Measurements from ENCODE around the gene ARHGAP8. TPM values are rescaled to one million over a fixed set of nuclear protein-coding genes. Genes with fewer than 3 reads are reported as not detected.

ARHGAP8 gene
- total RNA-seq, 2 experiments from 2014 or later: 2.1 to 3.2 TPM

DNA sequence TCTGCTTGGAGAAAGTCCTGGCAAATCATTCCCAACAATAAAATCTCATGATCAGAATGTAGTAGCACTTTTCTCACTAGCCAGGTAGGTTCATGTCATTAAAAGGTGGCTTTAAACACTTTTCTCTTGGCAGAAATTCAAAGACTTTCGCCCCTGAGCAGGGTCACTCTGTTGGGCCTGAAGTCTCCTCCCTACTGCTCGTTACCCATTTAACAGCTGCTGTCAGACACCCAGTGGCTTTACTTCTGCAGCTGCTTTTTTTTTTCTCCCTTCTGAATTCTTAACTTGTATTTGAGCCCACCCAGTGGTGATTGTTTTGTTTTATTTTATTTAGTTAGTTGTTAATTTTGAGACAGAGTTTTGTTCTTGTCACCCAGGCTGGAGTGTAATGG lies 25.0 kb downstream of the ARHGAP8 start:
- Mint-ChIP-seq H3K4me1 (ENCODE audit: low read depth) (no peaks in the 10 kb centered on the region), H3K9me3 (peaks cover 12% of the 10 kb centered on the region), H3K27ac (no peak overlapping the region), H3K36me3 (ENCODE audit: low read depth) (no peaks in the 10 kb centered on the region), H3K4me3 (no peak overlapping the region), H3K27me3 (peaks cover under 1% of the 10 kb centered on the region)
- ATAC-seq (no peak), DNase-seq (no peak)
- intact Hi-C loops (cut with micrococcal nuclease): no loop called here
- ChIA-PET POLR2A (interaction anchor here (0.6 kb wide), 1 partner anchor 49 kb away, joined by 3 read pairs; no protein-coding TSS in a partner anchor), CTCF (interaction anchor here (0.7 kb wide), 1 partner anchor 88 kb away, joined by 3 read pairs; no protein-coding TSS in a partner anchor)
- TF ChIP-seq, protein P1, sequence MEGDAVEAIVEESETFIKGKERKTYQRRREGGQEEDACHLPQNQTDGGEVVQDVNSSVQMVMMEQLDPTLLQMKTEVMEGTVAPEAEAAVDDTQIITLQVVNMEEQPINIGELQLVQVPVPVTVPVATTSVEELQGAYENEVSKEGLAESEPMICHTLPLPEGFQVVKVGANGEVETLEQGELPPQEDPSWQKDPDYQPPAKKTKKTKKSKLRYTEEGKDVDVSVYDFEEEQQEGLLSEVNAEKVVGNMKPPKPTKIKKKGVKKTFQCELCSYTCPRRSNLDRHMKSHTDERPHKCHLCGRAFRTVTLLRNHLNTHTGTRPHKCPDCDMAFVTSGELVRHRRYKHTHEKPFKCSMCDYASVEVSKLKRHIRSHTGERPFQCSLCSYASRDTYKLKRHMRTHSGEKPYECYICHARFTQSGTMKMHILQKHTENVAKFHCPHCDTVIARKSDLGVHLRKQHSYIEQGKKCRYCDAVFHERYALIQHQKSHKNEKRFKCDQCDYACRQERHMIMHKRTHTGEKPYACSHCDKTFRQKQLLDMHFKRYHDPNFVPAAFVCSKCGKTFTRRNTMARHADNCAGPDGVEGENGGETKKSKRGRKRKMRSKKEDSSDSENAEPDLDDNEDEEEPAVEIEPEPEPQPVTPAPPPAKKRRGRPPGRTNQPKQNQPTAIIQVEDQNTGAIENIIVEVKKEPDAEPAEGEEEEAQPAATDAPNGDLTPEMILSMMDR (IDR thresholded peaks at IDR 0.05): no peak

DNA sequence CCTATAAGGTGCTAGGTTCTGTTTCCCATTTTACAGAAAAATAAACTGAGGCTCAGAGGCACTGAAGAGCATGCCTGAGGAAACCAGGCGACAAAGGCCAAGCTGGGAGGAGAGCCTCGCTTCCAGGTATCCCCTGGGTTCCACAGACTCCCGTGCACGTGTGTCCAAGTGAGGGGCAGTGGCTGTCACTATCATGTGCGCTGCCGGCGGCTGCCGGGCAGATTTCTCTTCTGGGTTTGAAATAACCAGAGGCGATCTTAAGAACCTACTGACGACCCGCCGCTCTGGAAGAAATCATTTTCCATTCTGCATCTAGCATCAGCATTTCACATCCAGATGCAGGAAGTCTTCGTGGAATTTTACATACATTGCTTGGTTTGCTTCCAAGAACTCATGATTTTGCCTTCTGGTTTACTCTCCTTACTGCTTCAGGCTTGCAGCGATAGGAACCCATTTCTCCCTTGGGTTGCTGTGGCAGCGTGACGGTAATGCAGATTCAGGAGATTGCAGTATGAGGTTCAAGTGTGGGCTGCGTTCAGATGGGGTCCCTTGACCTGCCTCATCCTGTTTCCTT lies 28.6 kb downstream of the ARHGAP8 start:
- Mint-ChIP-seq H3K4me1 (ENCODE audit: low read depth) (no peaks in the 10 kb centered on the region), H3K9me3 (no peaks in the 10 kb centered on the region), H3K36me3 (ENCODE audit: low read depth) (no peaks in the 10 kb centered on the region), H3K27me3 (peaks cover 1% of the 10 kb centered on the region), H3K4me3 (no peak overlapping the region), H3K27ac (no peak overlapping the region)
- POLR2A ChIA-PET: no interaction called here
- intact Hi-C loops (cut with micrococcal nuclease): no loop called here
- ATAC-seq: no peak
- CTCF ChIA-PET: no interaction called here
- DNase-seq: no peak
- TF ChIP-seq, protein P1 (IDR thresholded peaks at IDR 0.05): no peak

DNA sequence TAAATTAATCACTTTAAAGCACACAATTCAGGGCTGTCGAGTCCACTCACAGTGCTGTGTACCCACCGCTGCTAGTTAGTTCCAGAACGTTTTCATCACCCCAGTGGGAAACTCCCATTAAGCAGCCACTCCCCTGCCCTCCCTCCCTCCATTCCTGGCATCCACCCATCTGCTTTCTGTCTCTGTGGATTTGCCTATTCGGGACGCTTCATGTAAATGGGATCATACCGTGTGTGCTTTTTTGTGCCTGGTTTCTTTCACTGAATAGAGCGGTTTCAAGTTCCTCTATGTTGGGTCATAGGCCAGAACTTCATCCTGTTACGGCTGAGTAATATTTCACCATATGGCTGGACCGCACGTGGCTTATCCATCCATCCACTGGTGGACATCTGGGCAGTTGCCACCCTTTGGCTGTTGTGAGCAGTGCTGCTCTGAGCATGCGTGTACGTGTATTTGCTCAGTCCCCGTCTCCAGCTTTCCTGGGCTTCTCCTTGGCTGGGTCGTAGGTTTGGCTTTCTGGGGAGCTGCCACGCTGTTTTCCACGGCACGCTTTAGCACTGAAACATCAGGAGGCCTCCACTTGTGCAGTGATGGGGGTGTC lies 30.1 kb downstream of the ARHGAP8 start:
- Mint-ChIP-seq H3K36me3 (ENCODE audit: low read depth) (no peaks in the 10 kb centered on the region), H3K4me1 (ENCODE audit: low read depth) (no peaks in the 10 kb centered on the region), H3K4me3 (no peak overlapping the region), H3K27me3 (peaks cover 1% of the 10 kb centered on the region), H3K27ac (no peak overlapping the region), H3K9me3 (no peaks in the 10 kb centered on the region)
- TF ChIP-seq, protein P1 (IDR thresholded peaks at IDR 0.05): no peak
- POLR2A ChIA-PET: no interaction called here
- no peak for ATAC-seq
- no peak for DNase-seq
- CTCF ChIA-PET: no interaction called here
- intact Hi-C loops (cut with micrococcal nuclease): no loop called here

DNA sequence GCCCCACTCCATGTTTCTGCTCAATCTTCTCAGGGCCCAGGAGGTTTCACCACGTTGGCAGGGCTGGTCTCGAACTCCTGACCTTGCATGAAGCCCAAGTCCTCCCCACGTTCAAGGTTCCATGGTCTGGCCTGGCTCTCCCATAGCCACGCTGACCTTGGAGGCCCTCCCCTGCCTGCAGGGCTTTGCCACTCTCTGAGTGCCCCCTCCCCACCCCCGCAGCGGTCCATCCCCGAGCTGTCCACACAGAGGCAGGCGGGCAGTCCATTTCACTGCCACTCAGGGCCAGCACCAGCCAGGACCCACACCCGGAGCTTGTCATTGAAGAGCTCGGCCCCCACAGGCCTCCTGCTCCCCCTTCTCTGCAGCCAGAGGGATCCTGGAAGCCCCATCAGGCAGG lies 30.7 kb downstream of the ARHGAP8 start:
- DNase-seq (no peak), ATAC-seq (no peak)
- TF ChIP-seq, protein P1 (IDR thresholded peaks at IDR 0.05): no peak
- no peaks in the 10 kb centered on the region for H3K36me3 Mint-ChIP-seq (ENCODE audit: low read depth)
- intact Hi-C loops (cut with micrococcal nuclease): no loop called here
- H3K27me3 Mint-ChIP-seq: peaks cover 1% of the 10 kb centered on the region
- ChIA-PET CTCF (no interaction called here), POLR2A (no interaction called here)
- no peak overlapping the region for H3K4me3 Mint-ChIP-seq
- no peaks in the 10 kb centered on the region for H3K9me3 Mint-ChIP-seq
- no peak overlapping the region for H3K27ac Mint-ChIP-seq
- no peaks in the 10 kb centered on the region for H3K4me1 Mint-ChIP-seq (ENCODE audit: low read depth)

DNA sequence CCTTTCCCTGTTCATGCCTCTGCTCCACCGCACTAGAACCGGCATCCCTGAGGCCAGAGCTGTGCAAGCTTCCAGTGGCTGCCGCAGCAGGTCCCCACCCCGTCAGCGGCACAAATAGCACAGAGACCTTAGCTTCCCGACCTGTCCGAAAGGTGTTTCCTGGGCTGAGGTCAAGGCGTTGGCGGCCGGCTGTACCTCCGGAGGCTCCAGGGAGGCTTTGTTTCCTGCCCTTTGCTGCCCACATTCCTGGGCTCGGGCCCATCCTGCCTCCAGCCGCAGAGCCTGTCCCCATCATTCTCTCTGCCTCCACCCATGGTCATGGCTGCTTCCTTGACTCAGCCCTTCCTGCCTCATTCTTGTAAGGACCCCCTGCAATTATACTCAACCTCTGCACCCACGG lies 31.2 kb downstream of the ARHGAP8 start:
- no peaks in the 10 kb centered on the region for H3K36me3 Mint-ChIP-seq (ENCODE audit: low read depth)
- peaks cover 1% of the 10 kb centered on the region for H3K27me3 Mint-ChIP-seq
- no peaks in the 10 kb centered on the region for H3K4me1 Mint-ChIP-seq (ENCODE audit: low read depth)
- ChIA-PET POLR2A (no interaction called here), CTCF (no interaction called here)
- H3K27ac Mint-ChIP-seq: no peak overlapping the region
- H3K4me3 Mint-ChIP-seq: no peak overlapping the region
- intact Hi-C loops (cut with micrococcal nuclease): no loop called here
- DNase-seq (no peak), ATAC-seq (no peak)
- TF ChIP-seq, protein P1 (IDR thresholded peaks at IDR 0.05): no peak
- H3K9me3 Mint-ChIP-seq: no peaks in the 10 kb centered on the region
